Activated CD4-positive, alpha-beta T cell treated with anti-CD3 and anti-CD28 coated beads for 36 hours (primary cell): ENCODE results near the gene COL4A2. TPM values are rescaled to one million over a fixed set of nuclear protein-coding genes. Genes with fewer than 3 reads are reported as not detected.

Experiments used
- ATAC-seq: fragments of 200-7000 bp; cut with Tn5 transposase; one replicate; pipeline ENCODE4 v1.10.0; 2021; ENCODE audit warnings: mild to moderate bottlenecking, moderate library complexity
- CTCF ChIA-PET: fragments of 350-600 bp; sonication (Branson Sonifier 250); formaldehyde crosslinking; loops from one replicate; lab custom pipeline; 2021; ENCODE audit warnings: antibody characterized with exemption; lab: Charles Lee
- POLR2A ChIA-PET: fragments of 350-600 bp; sonication (Branson Sonifier 250); formaldehyde crosslinking; loops from one replicate; lab custom pipeline; 2021; ENCODE audit warnings: antibody characterized with exemption, inconsistent platforms; lab: Charles Lee
- DNase-seq: peaks from one replicate; pipeline ENCODE4 v3.0.0-alpha.2; 2020
- H3K27ac Mint-ChIP-seq: one replicate; pipeline ENCODE4 v1.8.0; 2021; ENCODE audit warnings: mixed read lengths
- H3K27me3 Mint-ChIP-seq: one replicate; pipeline ENCODE4 v1.8.0; 2021; ENCODE audit warnings: mixed read lengths
- H3K36me3 Mint-ChIP-seq: one replicate; pipeline ENCODE4 v1.8.0; 2021; ENCODE audit warnings: low read depth, mixed read lengths
- H3K4me1 Mint-ChIP-seq: one replicate; pipeline ENCODE4 v1.8.0; 2021; ENCODE audit warnings: mixed read lengths
- H3K4me3 Mint-ChIP-seq: one replicate; pipeline ENCODE4 v1.8.0; 2021; ENCODE audit warnings: mild to moderate bottlenecking, moderate library complexity, mixed read lengths
- H3K9me3 Mint-ChIP-seq: one replicate; pipeline ENCODE4 v1.8.0; 2021; ENCODE audit warnings: low read depth, mixed read lengths
- intact Hi-C, 2 experiments: fragments of 100-400 bp; cut with DNase I in 1 of 2; cut with micrococcal nuclease in 1 of 2; formaldehyde crosslinking; loops; one replicate each; pipeline versions ENCODE4 v1.14.2 to v1.15.1; 2022 to 2024; cut with DNase I, micrococcal nuclease
- total RNA-seq, 2 experiments: library from RNA; stranded (reverse); gene quantifications; one replicate each; pipeline ENCODE4 v1.2.3, GENCODE V29; 2021

COL4A2 gene
- total RNA-seq, 2 experiments from 2014 or later, result not detected

- CTCF ChIA-PET, result no interaction called here
- ATAC-seq, result no peak
- no peaks in the 10 kb centered on the region for H3K36me3 Mint-ChIP-seq
- H3K27ac Mint-ChIP-seq, result no peak overlapping the region
- H3K9me3 Mint-ChIP-seq, result no peaks in the 10 kb centered on the region
- peaks cover 28% of the 10 kb centered on the region for H3K27me3 Mint-ChIP-seq
- no peaks in the 10 kb centered on the region for H3K4me1 Mint-ChIP-seq
- no peak for DNase-seq
- H3K4me3 Mint-ChIP-seq, result no peak overlapping the region
- POLR2A ChIA-PET, result no interaction called here
- intact Hi-C loops, result no loop called here
Measured at GRCh38 chr13:110329258-110329657, 22.2 kb downstream of the COL4A2 start.

DNA sequence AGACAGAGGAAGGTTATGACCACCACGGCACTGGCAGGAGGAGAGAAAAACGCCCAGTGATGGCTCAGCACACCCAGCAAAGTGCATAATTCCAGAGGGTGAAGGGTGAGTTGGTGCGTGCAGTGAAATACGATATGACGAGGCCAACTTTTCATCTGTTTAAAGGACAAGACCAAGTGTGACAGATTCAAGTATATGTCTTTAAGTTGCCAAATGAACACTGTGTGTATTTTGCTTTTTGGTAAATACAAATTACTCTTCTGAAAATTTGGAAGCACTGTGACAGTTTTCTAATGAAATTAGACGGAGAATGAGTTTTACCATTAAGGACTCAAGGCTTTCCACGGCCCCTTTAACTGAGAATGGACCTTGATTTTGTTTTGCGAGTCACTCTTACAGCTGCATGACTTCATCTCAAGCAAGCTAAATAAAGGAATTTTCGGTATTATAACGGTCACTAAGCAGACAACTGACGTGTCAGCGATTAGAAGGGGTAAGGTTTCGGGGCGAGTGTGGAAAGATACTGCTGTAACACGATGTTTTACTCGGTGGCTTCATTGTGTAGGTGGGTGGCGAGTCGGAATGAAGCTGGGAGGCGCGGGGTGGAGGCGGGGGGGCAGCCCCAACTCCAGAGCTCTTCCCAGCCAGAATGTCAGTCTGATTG is 22.8 kb downstream of the COL4A2 start:
- Mint-ChIP-seq H3K36me3 (no peaks in the 10 kb centered on the region), H3K27ac (no peak overlapping the region), H3K27me3 (peaks cover 24% of the 10 kb centered on the region), H3K4me1 (no peaks in the 10 kb centered on the region), H3K4me3 (no peak overlapping the region), H3K9me3 (no peaks in the 10 kb centered on the region)
- intact Hi-C loops, result no loop called here
- DNase-seq (no peak), ATAC-seq (no peak)
- CTCF ChIA-PET, result no interaction called here
- POLR2A ChIA-PET, result no interaction called here

DNA sequence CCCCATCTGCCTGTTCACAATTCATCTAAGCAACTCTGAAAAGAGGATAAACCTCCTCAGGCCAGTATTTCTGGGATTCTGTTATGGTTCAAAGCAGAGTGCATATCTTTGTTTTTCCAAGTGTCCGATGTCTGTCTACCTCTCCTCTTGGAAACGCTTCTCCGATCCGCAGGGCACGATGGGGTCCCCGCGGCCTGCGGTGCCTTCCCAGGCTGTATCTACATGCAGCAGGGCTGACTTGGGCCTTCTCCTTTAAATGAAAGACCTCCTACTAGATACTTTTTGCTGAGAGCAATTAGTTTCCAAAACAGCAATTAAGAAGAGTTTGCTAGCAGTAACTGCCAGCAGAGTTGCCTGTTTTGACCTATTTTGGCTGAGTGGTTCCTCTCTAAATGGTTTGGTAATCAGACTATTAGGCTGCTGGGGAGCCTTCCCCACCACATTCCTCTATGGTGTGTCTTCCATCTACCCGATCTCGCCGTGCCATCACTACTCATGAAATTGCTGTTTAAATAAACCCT is 23.5 kb downstream of the COL4A2 start:
- ATAC-seq, result no peak
- no peaks in the 10 kb centered on the region for H3K4me1 Mint-ChIP-seq
- intact Hi-C loops, result no loop called here
- peaks cover 23% of the 10 kb centered on the region for H3K27me3 Mint-ChIP-seq
- H3K9me3 Mint-ChIP-seq, result peaks cover 2% of the 10 kb centered on the region
- CTCF ChIA-PET, result no interaction called here
- no peak overlapping the region for H3K27ac Mint-ChIP-seq
- POLR2A ChIA-PET, result no interaction called here
- no peak for DNase-seq
- H3K36me3 Mint-ChIP-seq, result no peaks in the 10 kb centered on the region
- no peak overlapping the region for H3K4me3 Mint-ChIP-seq

DNA sequence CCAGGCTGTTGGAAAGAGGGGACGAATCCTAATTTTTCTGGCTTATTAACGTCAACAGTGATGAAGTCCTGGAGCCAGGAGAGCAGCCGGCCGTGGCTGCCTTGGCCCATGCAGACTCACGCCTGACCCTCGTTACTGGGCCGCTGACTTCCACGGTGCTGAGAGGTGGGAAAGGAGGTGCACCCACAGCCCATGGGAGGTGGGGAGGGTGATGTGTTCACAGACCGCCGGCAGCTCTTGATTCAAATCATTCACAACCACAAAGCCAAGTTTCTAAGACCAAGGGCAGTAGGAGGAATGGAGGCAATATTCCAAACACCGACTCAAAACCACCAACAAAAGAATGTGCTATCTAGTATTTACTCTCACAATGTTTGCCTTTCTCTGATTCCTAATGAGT is 24.3 kb downstream of the COL4A2 start:
- DNase-seq, result no peak
- no peaks in the 10 kb centered on the region for H3K36me3 Mint-ChIP-seq
- H3K4me1 Mint-ChIP-seq, result no peaks in the 10 kb centered on the region
- H3K4me3 Mint-ChIP-seq, result no peak overlapping the region
- intact Hi-C loops, result no loop called here
- H3K9me3 Mint-ChIP-seq, result peaks cover 2% of the 10 kb centered on the region
- no peak overlapping the region for H3K27ac Mint-ChIP-seq
- POLR2A ChIA-PET, result no interaction called here
- H3K27me3 Mint-ChIP-seq, result peaks cover 20% of the 10 kb centered on the region
- ATAC-seq, result no peak
- CTCF ChIA-PET, result no interaction called here

DNA sequence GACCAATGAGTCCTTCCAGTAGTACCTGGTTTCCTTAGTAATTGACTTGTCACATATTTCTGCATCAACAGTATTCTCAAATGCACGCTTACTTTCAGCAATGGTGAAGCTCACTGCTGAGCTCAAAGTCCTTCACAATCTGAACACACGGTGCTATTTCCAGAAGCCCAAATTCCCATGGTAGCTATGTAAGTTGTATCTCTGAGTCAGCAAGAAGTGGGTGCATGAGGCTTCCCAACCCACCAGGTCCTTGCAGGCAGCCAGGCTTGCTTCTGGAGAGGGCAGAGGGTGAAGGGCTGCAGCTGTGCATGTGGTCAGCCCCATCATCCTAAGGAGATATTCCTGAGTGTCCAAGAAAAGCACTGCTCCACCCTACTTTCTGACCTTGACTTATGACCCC is 25.7 kb downstream of the COL4A2 start:
- intact Hi-C loops, result no loop called here
- H3K4me3 Mint-ChIP-seq, result no peak overlapping the region
- no peaks in the 10 kb centered on the region for H3K4me1 Mint-ChIP-seq
- H3K27me3 Mint-ChIP-seq, result peaks cover 9% of the 10 kb centered on the region
- POLR2A ChIA-PET, result no interaction called here
- H3K27ac Mint-ChIP-seq, result no peak overlapping the region
- CTCF ChIA-PET, result no interaction called here
- H3K36me3 Mint-ChIP-seq, result no peaks in the 10 kb centered on the region
- ATAC-seq (no peak), DNase-seq (no peak)
- H3K9me3 Mint-ChIP-seq, result peaks cover 2% of the 10 kb centered on the region

GRCh38 chr13:110333837-110334236 is 26.8 kb downstream of the COL4A2 start:
- Mint-ChIP-seq H3K27ac (no peak overlapping the region), H3K4me1 (no peaks in the 10 kb centered on the region)
- intact Hi-C loops, result no loop called here

GRCh38 chr13:110334256-110334655 is 27.2 kb downstream of the COL4A2 start:
- POLR2A ChIA-PET, result no interaction called here

More at GRCh38 chr13:110333837-110334236, 26.8 kb downstream of the COL4A2 start:
- ChIA-PET POLR2A (no interaction called here), CTCF (no interaction called here)
- ATAC-seq (no peak), DNase-seq (no peak)
- no peak overlapping the region for H3K4me3 Mint-ChIP-seq
- H3K36me3 Mint-ChIP-seq, result no peaks in the 10 kb centered on the region
- H3K27me3 Mint-ChIP-seq, result peaks cover 8% of the 10 kb centered on the region
- H3K9me3 Mint-ChIP-seq, result peaks cover 2% of the 10 kb centered on the region

DNA sequence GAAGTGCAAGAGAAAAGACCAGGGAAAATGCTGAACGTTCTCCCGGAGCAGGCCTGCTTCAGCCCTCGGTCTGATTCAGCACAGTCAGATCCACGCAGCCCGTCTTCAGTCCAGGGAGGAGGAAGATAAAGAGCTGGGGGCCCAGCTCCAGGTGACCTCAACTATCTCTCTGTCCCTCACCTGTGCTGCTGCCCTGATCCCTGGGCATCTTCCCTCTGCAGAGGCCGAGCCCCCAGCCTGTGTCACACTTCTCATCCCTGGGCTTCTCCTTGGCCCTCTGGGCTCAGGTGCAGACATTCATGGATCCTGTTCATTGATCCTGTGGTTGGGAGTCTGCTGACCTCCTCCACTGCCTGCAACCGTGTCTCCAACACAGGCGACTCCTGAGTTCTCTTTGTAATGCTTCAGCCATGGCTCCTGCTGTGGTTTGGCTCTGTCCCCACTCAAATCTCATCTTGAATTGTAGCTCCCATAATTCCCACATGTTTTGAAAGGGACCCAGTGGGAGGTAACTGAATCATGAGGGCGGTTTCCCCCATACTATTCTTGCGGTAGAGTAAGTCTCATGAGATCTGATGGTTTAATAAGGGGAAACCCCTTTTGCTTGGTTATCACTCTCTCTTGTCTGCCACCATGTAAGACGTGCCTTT is 27.9 kb downstream of the COL4A2 start:
- Mint-ChIP-seq H3K4me3 (no peak overlapping the region), H3K27me3 (peaks cover 7% of the 10 kb centered on the region), H3K9me3 (peaks cover 2% of the 10 kb centered on the region), H3K36me3 (no peaks in the 10 kb centered on the region), H3K27ac (no peak overlapping the region), H3K4me1 (peaks cover 8% of the 10 kb centered on the region)
- ATAC-seq, result no peak
- ChIA-PET CTCF (interaction anchor here (0.6 kb wide), 1 partner anchor 13 kb away, joined by 3 read pairs; no protein-coding TSS in a partner anchor), POLR2A (no interaction called here)
- intact Hi-C loops, result no loop called here
- DNase-seq, result no peak

More at GRCh38 chr13:110334256-110334655, 27.2 kb downstream of the COL4A2 start:
- Mint-ChIP-seq H3K27me3 (peaks cover 10% of the 10 kb centered on the region), H3K27ac (no peak overlapping the region), H3K36me3 (no peaks in the 10 kb centered on the region), H3K4me3 (no peak overlapping the region), H3K9me3 (peaks cover 2% of the 10 kb centered on the region), H3K4me1 (peaks cover 1% of the 10 kb centered on the region)
- intact Hi-C loops, result no loop called here
- DNase-seq (no peak), ATAC-seq (no peak)
- CTCF ChIA-PET, result interaction anchor here (0.6 kb wide), 1 partner anchor 14 kb away, joined by 3 read pairs; no protein-coding TSS in a partner anchor

GRCh38 chr13:110336108-110336507 is 29.0 kb downstream of the COL4A2 start:
- no peaks in the 10 kb centered on the region for H3K36me3 Mint-ChIP-seq
- ATAC-seq, result no peak
- H3K27me3 Mint-ChIP-seq, result peaks cover 11% of the 10 kb centered on the region
- peaks cover 19% of the 10 kb centered on the region for H3K4me1 Mint-ChIP-seq
- H3K27ac Mint-ChIP-seq, result no peak overlapping the region
- peaks cover 2% of the 10 kb centered on the region for H3K9me3 Mint-ChIP-seq
- DNase-seq, result no peak
- CTCF ChIA-PET, result no interaction called here
- POLR2A ChIA-PET, result no interaction called here
- H3K4me3 Mint-ChIP-seq, result no peak overlapping the region
- intact Hi-C loops, result no loop called here

GRCh38 chr13:110336681-110337080 is 29.6 kb downstream of the COL4A2 start:
- peaks cover 13% of the 10 kb centered on the region for H3K27me3 Mint-ChIP-seq
- peaks cover 2% of the 10 kb centered on the region for H3K9me3 Mint-ChIP-seq
- no peak overlapping the region for H3K4me3 Mint-ChIP-seq
- ATAC-seq (no peak), DNase-seq (no peak)
- ChIA-PET CTCF (no interaction called here), POLR2A (no interaction called here)
- no peak overlapping the region for H3K27ac Mint-ChIP-seq
- peaks cover 25% of the 10 kb centered on the region for H3K4me1 Mint-ChIP-seq
- H3K36me3 Mint-ChIP-seq, result no peaks in the 10 kb centered on the region
- intact Hi-C loops, result no loop called here

DNA sequence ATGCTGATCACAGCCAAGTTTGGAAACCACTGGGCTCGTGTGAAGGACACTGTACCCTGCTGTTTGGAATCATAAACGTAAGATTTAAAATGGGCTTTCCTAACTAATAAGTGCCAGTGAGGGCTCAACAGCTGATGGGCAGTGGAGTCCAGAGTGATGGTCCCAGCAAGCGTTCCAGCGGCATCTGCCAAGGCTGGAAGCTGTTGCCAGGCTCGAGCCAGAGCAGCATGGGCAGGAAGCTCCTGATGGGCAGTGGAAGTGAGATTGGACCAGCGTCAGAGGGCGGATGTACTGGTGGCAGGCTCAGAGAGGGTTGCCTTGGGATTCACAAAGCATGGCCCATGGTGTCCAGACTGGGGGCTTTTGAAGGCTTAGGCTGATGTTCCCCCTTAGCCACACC is 30.2 kb downstream of the COL4A2 start:
- ATAC-seq (no peak), DNase-seq (no peak)
- H3K4me3 Mint-ChIP-seq, result no peak overlapping the region
- no peaks in the 10 kb centered on the region for H3K36me3 Mint-ChIP-seq
- CTCF ChIA-PET, result no interaction called here
- H3K27me3 Mint-ChIP-seq, result peaks cover 13% of the 10 kb centered on the region
- POLR2A ChIA-PET, result no interaction called here
- intact Hi-C loops, result no loop called here
- H3K27ac Mint-ChIP-seq, result no peak overlapping the region
- H3K4me1 Mint-ChIP-seq, result peaks cover 25% of the 10 kb centered on the region
- H3K9me3 Mint-ChIP-seq, result peaks cover 2% of the 10 kb centered on the region
